Osteocyte (in vitro differentiated cells): ENCODE results near the gene LRRFIP1. TPM values are rescaled to one million over a fixed set of nuclear protein-coding genes. Genes with fewer than 3 reads are reported as not detected.

Experiments used
- DNase-seq: peaks from one replicate; pipeline ENCODE4 v3.0.0; 2021; ENCODE audit warnings: mixed read lengths; ENCODE audit not compliant: unreplicated experiment; ENCODE audit errors: extremely low spot score
- H3K27ac Mint-ChIP-seq: one replicate; pipeline ENCODE4 v1.8.0; 2021; ENCODE audit warnings: mild to moderate bottlenecking, mixed read lengths; ENCODE audit not compliant: unreplicated experiment
- H3K27me3 Mint-ChIP-seq: one replicate; pipeline ENCODE4 v1.8.0; 2021; ENCODE audit warnings: mixed read lengths; ENCODE audit not compliant: unreplicated experiment
- H3K36me3 Mint-ChIP-seq: one replicate; pipeline ENCODE4 v1.8.0; 2021; ENCODE audit warnings: mixed read lengths; ENCODE audit not compliant: unreplicated experiment
- H3K4me1 Mint-ChIP-seq: one replicate; pipeline ENCODE4 v1.8.0; 2021; ENCODE audit warnings: mixed read lengths; ENCODE audit not compliant: unreplicated experiment
- H3K4me3 Mint-ChIP-seq: one replicate; pipeline ENCODE4 v1.8.0; 2021; ENCODE audit warnings: mild to moderate bottlenecking, moderate library complexity, mixed read lengths; ENCODE audit not compliant: unreplicated experiment
- H3K9me3 Mint-ChIP-seq: one replicate; pipeline ENCODE4 v1.8.0; 2021; ENCODE audit warnings: mixed read lengths; ENCODE audit not compliant: unreplicated experiment
- CTCF ChIP-seq: fragments of 200-600 bp; sonication (generic); IDR thresholded peaks from 2 replicates; pipeline ENCODE4 v1.5.0; 2021; ENCODE audit warnings: antibody characterized with exemption, mild to moderate bottlenecking, moderate library complexity
- total RNA-seq: library from RNA; stranded (reverse); gene quantifications from 2 replicates; pipeline ENCODE4 v1.2.1, GENCODE V29; 2021

The LRRFIP1 gene
- total RNA-seq, 1 donor from 2014 or later = 79.9 TPM

- Mint-ChIP-seq H3K27ac (peak overlapping the region; percentile 97), H3K4me1 (peaks cover 60% of the 10 kb centered on the region), H3K4me3 (no peak overlapping the region), H3K27me3 (no peaks in the 10 kb centered on the region), H3K9me3 (no peaks in the 10 kb centered on the region), H3K36me3 (peaks cover 2% of the 10 kb centered on the region)
- peak; percentile 56 for TF ChIP-seq CTCF
- no peak for DNase-seq
These were observed 46.0 kb downstream of the LRRFIP1 start for GRCh38 chr2:237673130-237674001.

GRCh38 chr2:237674731-237675276 is 47.4 kb downstream of the LRRFIP1 start:
- Mint-ChIP-seq H3K4me1 (peaks cover 50% of the 10 kb centered on the region), H3K4me3 (peak overlapping the region; percentile 62), H3K36me3 (peaks cover 2% of the 10 kb centered on the region), H3K27me3 (no peaks in the 10 kb centered on the region), H3K27ac (peak overlapping the region; percentile 97), H3K9me3 (no peaks in the 10 kb centered on the region)
- TF ChIP-seq CTCF = no peak
- DNase-seq = peak; percentile 88

- TF ChIP-seq CTCF = no peak
- no peak for DNase-seq
- H3K4me1 Mint-ChIP-seq = peaks cover 45% of the 10 kb centered on the region
- peak overlapping the region; percentile 62 for H3K4me3 Mint-ChIP-seq
- no peaks in the 10 kb centered on the region for H3K27me3 Mint-ChIP-seq
- peaks cover 2% of the 10 kb centered on the region for H3K36me3 Mint-ChIP-seq
- H3K9me3 Mint-ChIP-seq = no peaks in the 10 kb centered on the region
- H3K27ac Mint-ChIP-seq = peak overlapping the region; percentile 97
These were observed 47.9 kb downstream of the LRRFIP1 start for GRCh38 chr2:237675316-237675715.

GRCh38 chr2:237680702-237681478 is 53.5 kb downstream of the LRRFIP1 start:
- Mint-ChIP-seq H3K27me3 (no peaks in the 10 kb centered on the region), H3K4me1 (peaks cover 14% of the 10 kb centered on the region), H3K9me3 (no peaks in the 10 kb centered on the region), H3K27ac (no peak overlapping the region), H3K4me3 (no peak overlapping the region), H3K36me3 (peaks cover 16% of the 10 kb centered on the region)
- no peak for TF ChIP-seq CTCF
- no peak for DNase-seq

GRCh38 chr2:237682151-237682550 is 54.8 kb downstream of the LRRFIP1 start:
- peaks cover 17% of the 10 kb centered on the region for H3K36me3 Mint-ChIP-seq
- H3K27me3 Mint-ChIP-seq = no peaks in the 10 kb centered on the region
- peaks cover 21% of the 10 kb centered on the region for H3K4me1 Mint-ChIP-seq
- no peak for DNase-seq
- no peak overlapping the region for H3K27ac Mint-ChIP-seq
- no peak overlapping the region for H3K4me3 Mint-ChIP-seq
- TF ChIP-seq CTCF = no peak
- no peaks in the 10 kb centered on the region for H3K9me3 Mint-ChIP-seq
